Measurements from ENCODE around the gene PITPNM3. TPM values are rescaled to one million over a fixed set of nuclear protein-coding genes. Genes with fewer than 3 reads are reported as not detected.
A peak's percentile ranks its signal among the peaks of the same experiment; 100 is the strongest.

Gene PITPNM3
- total RNA-seq, 2 experiments from 2014 or later = 0.69 to 0.72 TPM

DNA sequence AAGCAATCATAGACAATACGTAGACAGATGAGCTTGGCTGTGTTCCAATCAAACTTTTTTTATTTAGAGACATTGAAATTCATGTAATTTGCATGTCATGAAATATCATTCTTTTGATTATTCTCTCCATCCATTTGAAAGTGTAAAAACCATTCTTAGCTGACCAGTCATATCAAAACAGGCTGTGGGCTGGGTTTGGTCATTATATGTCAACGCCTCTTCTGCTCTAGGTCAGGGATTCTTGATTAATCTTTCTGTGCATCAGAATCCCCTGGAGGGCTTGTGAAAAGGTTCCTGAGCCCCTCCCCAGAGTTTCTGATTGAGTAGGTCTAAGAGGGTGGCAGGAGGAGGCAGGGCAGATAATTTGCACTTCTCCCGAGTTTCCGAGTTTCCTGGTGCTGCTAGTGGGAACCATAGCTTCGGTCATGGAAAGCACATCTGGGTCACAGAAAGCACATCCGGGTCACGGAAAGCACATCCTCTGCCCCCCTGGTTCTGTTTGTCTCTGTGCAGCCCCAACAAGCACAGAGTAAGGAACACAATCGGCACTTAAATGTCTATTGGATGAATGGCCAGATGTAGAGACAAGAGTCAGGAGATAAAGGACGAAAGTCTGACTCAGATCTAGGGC is 95.7 kb downstream of the PITPNM3 start:
- POLR2A ChIA-PET = no interaction called here
- intact Hi-C loops (cut with DNase I, micrococcal nuclease) = no loop called here
- no peak for DNase-seq
- no peak overlapping the region for H3K4me3 Mint-ChIP-seq
- no peak overlapping the region for H3K27ac Mint-ChIP-seq
- H3K27me3 Mint-ChIP-seq = no peaks in the 10 kb centered on the region
- H3K4me1 Mint-ChIP-seq = peaks cover 22% of the 10 kb centered on the region
- no peaks in the 10 kb centered on the region for H3K36me3 Mint-ChIP-seq (ENCODE audit: low read depth)
- CTCF ChIA-PET = interaction anchor here (0.6 to 0.7 kb wide), 2 partner anchors 140 to 876 kb away, joined by 3 read pairs; partner anchors contain the start of gene NLRP1
- no peak for ATAC-seq
- H3K9me3 Mint-ChIP-seq (ENCODE audit: low read depth) = no peaks in the 10 kb centered on the region

GRCh38 chr17:6458460-6458950 is 97.8 kb downstream of the PITPNM3 start:
- ChIA-PET POLR2A (no interaction called here), CTCF (interaction anchor here (0.9 to 1.4 kb wide), 2 partner anchors 14 to 15 kb away, joined by 3 read pairs; no protein-coding TSS in a partner anchor)
- no peaks in the 10 kb centered on the region for H3K9me3 Mint-ChIP-seq (ENCODE audit: low read depth)
- intact Hi-C loops (cut with DNase I, micrococcal nuclease) = no loop called here
- peaks cover 22% of the 10 kb centered on the region for H3K4me1 Mint-ChIP-seq
- H3K36me3 Mint-ChIP-seq (ENCODE audit: low read depth) = no peaks in the 10 kb centered on the region
- ATAC-seq = no peak
- no peak for DNase-seq
- H3K4me3 Mint-ChIP-seq = no peak overlapping the region
- no peaks in the 10 kb centered on the region for H3K27me3 Mint-ChIP-seq
- H3K27ac Mint-ChIP-seq = no peak overlapping the region

DNA sequence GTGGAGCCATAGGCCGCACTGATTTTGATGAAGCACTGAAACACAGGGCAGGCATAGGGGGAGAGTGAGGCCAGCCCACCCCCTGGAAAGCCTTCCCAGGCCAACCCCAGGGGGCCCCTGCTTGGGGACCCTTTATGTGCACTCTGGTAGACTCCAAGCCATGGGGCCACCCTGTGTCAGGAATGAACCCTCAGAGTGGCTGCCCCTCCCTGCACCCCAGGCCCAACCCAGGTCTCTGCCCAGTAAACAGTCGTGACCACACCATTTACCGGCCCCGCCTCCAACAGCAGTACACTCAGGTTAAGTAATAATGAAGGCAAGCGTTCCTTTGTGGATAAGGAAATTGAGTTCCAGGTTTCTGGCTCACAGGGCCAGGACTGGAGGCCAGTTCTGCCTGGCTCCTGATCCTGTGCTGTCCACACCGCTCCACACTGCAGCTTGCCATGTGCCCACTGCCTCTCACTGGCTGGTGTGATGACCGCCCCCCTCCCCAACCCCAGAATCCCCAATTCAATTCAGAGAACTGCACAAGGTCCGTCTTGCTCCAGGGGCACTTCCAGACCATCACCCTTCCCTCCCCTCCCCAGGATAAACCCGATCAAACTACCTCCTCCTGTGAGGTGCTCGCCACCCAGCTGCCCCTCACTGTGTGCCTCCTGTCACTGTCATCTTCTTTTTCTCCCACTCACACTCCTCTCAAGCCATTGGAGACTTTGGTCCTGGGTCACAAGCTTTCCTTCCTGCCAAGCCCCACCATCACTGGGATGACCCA is 98.5 kb downstream of the PITPNM3 start:
- no peaks in the 10 kb centered on the region for H3K27me3 Mint-ChIP-seq
- CTCF ChIA-PET = interaction anchor here (0.9 kb wide), 1 partner anchor 15 kb away, joined by 3 read pairs; no protein-coding TSS in a partner anchor

DNA sequence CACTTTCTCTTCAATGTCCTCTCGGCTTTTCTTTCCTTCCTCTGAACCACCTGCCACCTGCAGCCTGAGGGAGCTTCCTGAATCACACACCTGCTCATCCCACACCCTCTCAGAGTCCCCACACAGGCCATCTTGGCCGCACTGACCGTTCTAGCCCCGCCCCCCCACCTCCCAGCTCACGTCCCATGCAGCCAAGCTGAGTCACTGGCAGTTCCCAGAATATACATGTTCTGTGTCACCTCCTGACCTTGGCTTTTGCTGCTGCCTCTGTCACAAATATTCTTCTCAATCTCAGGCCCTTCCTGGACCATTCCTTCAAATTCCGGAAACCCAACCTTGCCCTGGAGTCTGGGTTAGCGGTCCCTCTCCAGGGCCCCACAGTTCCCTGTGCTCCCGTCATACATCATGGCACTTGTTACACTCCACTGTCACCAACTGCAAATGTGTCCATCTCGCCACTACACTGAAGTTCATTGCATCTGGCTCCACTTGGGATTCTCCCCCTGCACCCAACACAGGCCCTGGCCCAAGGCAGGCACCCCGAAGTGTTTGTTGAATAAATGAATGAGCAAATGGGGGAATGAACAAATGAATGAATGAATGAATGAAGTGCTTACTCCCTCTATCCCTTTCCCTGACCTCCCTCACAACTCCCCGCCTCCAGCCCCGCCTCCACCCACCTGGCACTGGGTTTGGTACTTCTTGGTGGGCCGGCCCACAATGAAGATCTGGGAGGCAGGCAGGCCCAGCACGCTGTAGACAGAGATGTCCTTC is 99.3 kb downstream of the PITPNM3 start:
- CTCF ChIA-PET = interaction anchor here (0.6 to 0.7 kb wide), 2 partner anchors 14 to 151 kb away, joined by 3 to 4 read pairs; no protein-coding TSS in a partner anchor
- H3K4me3 Mint-ChIP-seq = no peak overlapping the region
- POLR2A ChIA-PET = interaction anchor here (0.8 kb wide), 1 partner anchor 609 kb away, joined by 3 read pairs; no protein-coding TSS in a partner anchor
- H3K27ac Mint-ChIP-seq = peak overlapping the region; percentile 43
- peaks cover 19% of the 10 kb centered on the region for H3K4me1 Mint-ChIP-seq
- peak; percentile 48 for DNase-seq
- ATAC-seq = no peak
- no peaks in the 10 kb centered on the region for H3K9me3 Mint-ChIP-seq (ENCODE audit: low read depth)
- no peaks in the 10 kb centered on the region for H3K36me3 Mint-ChIP-seq (ENCODE audit: low read depth)
- H3K27me3 Mint-ChIP-seq = no peaks in the 10 kb centered on the region
- intact Hi-C loops (cut with DNase I, micrococcal nuclease) = no loop called here

More for the DNA sequence above, 98.5 kb downstream of the PITPNM3 start:
- no peak for ATAC-seq
- no peaks in the 10 kb centered on the region for H3K36me3 Mint-ChIP-seq (ENCODE audit: low read depth)
- POLR2A ChIA-PET = no interaction called here
- intact Hi-C loops (cut with DNase I, micrococcal nuclease) = no loop called here
- no peaks in the 10 kb centered on the region for H3K9me3 Mint-ChIP-seq (ENCODE audit: low read depth)
- no peak overlapping the region for H3K27ac Mint-ChIP-seq
- peaks cover 22% of the 10 kb centered on the region for H3K4me1 Mint-ChIP-seq
- no peak overlapping the region for H3K4me3 Mint-ChIP-seq
- no peak for DNase-seq

DNA sequence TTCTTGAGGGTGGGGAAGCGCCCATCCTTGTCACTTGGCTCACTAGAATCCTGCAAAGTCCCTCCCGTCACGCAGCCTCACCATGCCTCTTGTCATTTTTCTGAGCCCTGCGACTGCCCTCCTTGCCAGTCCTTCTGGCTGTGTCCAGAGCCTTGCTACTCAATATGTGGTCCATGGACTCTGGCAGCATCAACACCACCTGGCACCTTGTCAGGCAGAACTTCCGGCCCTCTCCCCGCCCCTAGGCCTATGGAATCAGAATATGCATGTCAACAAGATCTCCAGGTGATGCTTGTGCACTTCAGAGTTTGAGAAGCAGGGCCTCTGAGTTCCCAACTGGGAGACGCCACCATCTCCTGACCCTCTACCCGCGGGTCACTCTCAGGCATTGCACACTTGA is 100.0 kb downstream of the PITPNM3 start:
- CTCF ChIA-PET = interaction anchor here (0.7 kb wide), 1 partner anchor 15 kb away, joined by 4 read pairs; no protein-coding TSS in a partner anchor
- intact Hi-C loops (cut with DNase I, micrococcal nuclease) = no loop called here
- DNase-seq (no peak), ATAC-seq (no peak)
- POLR2A ChIA-PET = interaction anchor here (0.8 kb wide), 1 partner anchor 610 kb away, joined by 3 read pairs; no protein-coding TSS in a partner anchor
- peaks cover 11% of the 10 kb centered on the region for H3K4me1 Mint-ChIP-seq
- H3K36me3 Mint-ChIP-seq (ENCODE audit: low read depth) = no peaks in the 10 kb centered on the region
- no peak overlapping the region for H3K4me3 Mint-ChIP-seq
- H3K9me3 Mint-ChIP-seq (ENCODE audit: low read depth) = no peaks in the 10 kb centered on the region
- no peak overlapping the region for H3K27ac Mint-ChIP-seq
- H3K27me3 Mint-ChIP-seq = no peaks in the 10 kb centered on the region

DNA sequence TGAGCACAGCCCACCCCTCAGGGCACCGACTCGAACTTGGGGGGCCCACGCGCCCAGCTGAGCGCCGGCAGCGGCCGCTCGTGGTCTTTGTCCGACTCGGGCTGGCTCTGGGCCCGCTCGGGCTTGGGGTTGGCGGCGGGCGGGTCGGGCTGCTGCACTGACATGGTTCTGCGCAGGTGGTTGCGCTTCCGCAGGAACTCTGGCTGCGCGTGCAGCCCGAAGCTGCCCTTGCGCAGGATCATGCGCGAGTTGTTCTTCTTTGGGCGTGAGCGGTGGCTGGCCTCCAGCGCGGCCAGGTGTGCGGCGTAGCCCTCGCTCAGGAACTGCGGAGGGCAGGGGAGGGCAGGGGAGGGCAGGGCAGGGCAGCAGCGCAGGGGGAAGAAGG is 101.0 kb downstream of the PITPNM3 start:
- ATAC-seq (peak; percentile 82), DNase-seq (peak; percentile 63)
- Mint-ChIP-seq H3K4me3 (no peak overlapping the region), H3K4me1 (peaks cover 8% of the 10 kb centered on the region), H3K36me3 (ENCODE audit: low read depth) (no peaks in the 10 kb centered on the region), H3K9me3 (ENCODE audit: low read depth) (no peaks in the 10 kb centered on the region), H3K27ac (no peak overlapping the region), H3K27me3 (no peaks in the 10 kb centered on the region)
- POLR2A ChIA-PET = no interaction called here
- CTCF ChIA-PET = no interaction called here
- intact Hi-C loops (cut with DNase I, micrococcal nuclease) = no loop called here

GRCh38 chr17:6454495-6455320 is 101.6 kb downstream of the PITPNM3 start:
- H3K27ac Mint-ChIP-seq = no peak overlapping the region
- CTCF ChIA-PET = no interaction called here
- H3K27me3 Mint-ChIP-seq = no peaks in the 10 kb centered on the region
- H3K36me3 Mint-ChIP-seq (ENCODE audit: low read depth) = no peaks in the 10 kb centered on the region
- H3K4me1 Mint-ChIP-seq = peaks cover 8% of the 10 kb centered on the region
- H3K9me3 Mint-ChIP-seq (ENCODE audit: low read depth) = no peaks in the 10 kb centered on the region
- ATAC-seq (no peak), DNase-seq (no peak)
- no peak overlapping the region for H3K4me3 Mint-ChIP-seq
- POLR2A ChIA-PET = interaction anchor here (0.5 kb wide), 1 partner anchor 204 kb away, joined by 9 read pairs; no protein-coding TSS in a partner anchor
- intact Hi-C loops (cut with DNase I, micrococcal nuclease) = no loop called here

- Mint-ChIP-seq H3K4me3 (no peak overlapping the region), H3K36me3 (ENCODE audit: low read depth) (no peaks in the 10 kb centered on the region), H3K9me3 (ENCODE audit: low read depth) (no peaks in the 10 kb centered on the region), H3K27ac (no peak overlapping the region), H3K4me1 (peaks cover 8% of the 10 kb centered on the region), H3K27me3 (no peaks in the 10 kb centered on the region)
- POLR2A ChIA-PET = no interaction called here
- no peak for ATAC-seq
- intact Hi-C loops (cut with DNase I, micrococcal nuclease) = no loop called here
- DNase-seq = no peak
- CTCF ChIA-PET = no interaction called here
Observed at GRCh38 chr17:6453279-6454024, 102.9 kb downstream of the PITPNM3 start.

- peaks cover 8% of the 10 kb centered on the region for H3K4me1 Mint-ChIP-seq
- POLR2A ChIA-PET = no interaction called here
- CTCF ChIA-PET = no interaction called here
Observed at GRCh38 chr17:6452471-6453266, 103.7 kb downstream of the PITPNM3 start.

More at GRCh38 chr17:6452471-6453266, 103.7 kb downstream of the PITPNM3 start:
- Mint-ChIP-seq H3K4me3 (no peak overlapping the region), H3K36me3 (ENCODE audit: low read depth) (no peaks in the 10 kb centered on the region), H3K27me3 (no peaks in the 10 kb centered on the region), H3K9me3 (ENCODE audit: low read depth) (no peaks in the 10 kb centered on the region), H3K27ac (no peak overlapping the region)
- intact Hi-C loops (cut with DNase I, micrococcal nuclease) = no loop called here
- no peak for DNase-seq
- no peak for ATAC-seq
